NOMO-1 treated with DMSO at 0.1 percent for 48 hours (cell line): ENCODE measurements around the gene ABCB9.

Experiments
- DNase-seq: peaks from one replicate; lab custom pipeline; 2025; ENCODE audit not compliant: unreplicated experiment; lab: John Stamatoyannopoulos, UW

ABCB9 gene

DNA sequence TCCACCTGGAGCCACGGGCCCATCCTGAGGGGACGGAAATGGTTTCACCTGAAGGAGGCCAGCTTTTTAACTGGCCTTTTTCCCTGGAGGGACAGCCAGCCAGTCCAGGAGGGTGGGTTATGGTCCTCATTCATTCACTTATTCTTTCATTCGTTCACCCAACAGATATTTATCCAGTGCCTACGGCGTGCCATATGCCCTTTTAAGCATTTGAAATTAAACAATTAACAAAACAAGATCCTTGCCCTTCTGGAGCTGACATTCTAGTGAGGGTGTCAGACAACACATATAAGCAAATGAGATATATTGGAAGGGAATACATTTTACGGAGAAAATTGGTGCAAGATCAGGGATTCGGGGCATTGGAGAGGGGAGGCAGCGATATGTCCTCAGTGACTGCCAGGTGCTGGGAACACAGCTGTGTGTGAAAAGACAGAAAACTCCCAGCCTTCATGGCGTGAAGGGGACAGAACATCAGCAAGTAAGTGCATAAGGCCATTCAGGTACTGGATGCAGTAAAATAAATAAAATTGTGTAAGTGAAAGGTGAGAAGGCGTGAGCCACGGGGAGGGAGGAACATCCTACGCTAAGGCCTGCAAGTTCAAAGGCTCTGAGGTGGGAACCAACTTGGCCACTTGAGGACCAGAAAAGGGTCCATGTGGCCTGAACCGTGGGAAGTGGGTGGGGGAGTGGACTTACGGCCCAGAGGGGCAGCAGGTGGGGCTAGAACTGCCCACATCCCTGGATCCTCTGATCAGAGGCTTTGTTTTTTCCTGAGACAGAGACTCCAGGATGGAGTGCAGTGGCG is 684 bp upstream of the ABCB9 start:
- no peak for DNase-seq

DNA sequence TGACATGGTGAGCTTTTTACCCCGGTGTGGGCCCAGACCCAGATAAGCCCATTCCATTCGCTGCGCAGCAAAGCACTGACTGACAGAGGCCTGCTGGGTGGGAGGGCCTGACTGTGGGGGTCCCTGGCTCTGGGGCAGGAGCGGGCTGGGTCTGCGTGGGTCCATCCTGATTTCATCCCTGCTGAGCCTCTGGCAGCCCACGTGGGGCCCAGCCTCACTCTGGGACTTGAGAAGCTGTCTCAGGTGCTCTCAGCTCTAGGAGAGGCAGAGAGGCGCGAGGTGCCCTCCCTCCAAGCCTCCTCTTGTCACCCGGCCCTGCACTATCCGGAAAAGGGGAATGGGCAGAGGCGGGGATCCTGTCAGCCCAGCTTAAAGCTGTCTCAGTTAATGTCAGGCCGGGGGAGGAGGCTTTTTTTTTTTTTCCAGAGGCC is 927 bp downstream of the ABCB9 start:
- no peak for DNase-seq

DNA sequence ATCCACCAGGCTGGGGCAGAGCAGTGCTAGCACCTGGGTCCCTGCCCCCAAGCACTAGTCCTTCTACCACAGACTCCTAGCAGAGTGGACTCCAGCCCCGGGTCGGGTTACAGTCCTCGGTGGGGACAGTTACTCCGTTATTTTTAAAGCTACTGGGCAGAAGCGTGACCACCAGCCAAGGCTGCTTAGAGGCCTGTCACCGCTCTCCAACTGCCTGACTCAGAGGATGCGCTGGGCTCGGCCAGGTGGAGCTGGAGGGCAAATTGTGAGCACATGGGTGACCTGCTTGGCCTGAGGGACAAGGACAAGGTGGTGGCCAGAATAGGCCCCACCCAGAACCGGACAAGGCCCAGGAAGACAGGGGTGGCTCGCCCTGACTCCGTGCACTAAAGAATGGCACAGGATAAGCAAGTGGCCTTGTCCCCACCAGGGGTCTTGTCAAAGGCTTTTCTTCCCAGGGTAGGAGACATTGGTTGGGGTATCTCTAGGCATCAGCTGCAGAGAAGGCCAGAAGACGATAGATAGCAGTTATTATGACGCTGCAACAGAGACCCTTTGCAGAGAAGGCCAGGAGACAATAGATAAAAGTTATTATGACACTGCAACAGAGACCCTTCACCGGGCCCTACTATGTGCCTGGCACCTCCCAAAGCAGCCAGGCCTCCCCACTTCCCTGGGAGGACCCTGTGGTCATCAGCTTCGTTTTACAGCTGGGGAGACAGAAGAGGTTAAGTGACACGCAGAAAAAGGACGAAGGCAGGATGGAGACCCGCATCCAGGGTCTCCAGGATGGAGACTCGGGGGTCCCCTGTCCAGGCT is 1.6 kb downstream of the ABCB9 start:
- DNase-seq: no peak

DNA sequence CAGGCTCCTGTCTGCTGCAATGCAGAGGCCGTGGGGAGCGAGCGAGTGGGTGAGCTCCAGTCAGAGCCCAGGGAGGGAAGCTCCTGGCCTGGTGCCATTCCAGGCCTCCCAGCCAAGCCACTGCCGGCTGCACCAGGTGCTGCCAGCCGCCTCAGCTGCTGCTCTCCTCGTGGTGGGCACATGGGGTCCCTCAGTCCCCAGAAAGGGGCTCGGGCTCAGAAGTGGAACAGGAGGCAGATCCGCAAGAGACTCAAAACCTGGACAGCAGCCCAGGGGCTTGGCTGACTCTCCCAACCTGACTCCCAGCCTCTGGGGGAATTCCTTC is 2.4 kb downstream of the ABCB9 start:
- DNase-seq: no peak

DNA sequence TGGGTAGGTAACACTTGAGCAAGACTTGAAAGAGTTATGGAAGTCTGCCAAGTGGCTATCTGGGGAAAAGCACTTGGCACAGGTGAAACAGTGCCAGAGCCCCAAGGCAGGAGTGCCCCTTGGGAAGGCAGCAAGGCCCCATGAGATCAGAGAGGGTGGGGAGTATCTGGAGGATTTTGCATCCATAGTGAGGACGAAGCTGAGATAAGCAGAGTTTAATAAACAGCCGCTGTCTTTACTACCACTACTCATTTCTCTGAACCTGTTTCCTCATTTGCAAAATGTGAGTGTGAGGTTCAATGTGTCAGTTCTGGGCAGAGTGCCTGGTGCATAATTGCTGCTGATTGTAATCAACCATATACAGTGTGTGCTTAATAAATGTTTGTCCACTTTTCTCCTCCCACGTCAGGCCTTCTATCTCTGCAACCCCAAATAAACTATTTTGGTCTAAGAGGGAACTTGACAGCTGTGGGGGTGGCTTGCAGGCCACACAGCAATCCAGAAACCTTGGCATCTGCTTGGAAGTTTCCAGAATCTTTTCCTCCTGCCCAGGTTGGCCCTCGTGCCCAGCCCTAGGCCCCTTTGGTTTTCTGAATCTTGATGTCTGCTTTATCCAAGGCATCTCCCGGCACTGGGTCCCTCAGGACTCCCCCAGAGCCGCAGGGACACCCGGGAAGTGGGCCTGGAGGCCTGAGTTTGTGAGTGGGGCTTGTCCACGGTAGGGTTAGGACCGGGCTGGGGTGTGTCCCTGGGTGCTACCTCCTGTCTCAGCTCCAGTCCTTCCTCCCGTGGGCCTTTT is 4.5 kb downstream of the ABCB9 start:
- DNase-seq: no peak

DNA sequence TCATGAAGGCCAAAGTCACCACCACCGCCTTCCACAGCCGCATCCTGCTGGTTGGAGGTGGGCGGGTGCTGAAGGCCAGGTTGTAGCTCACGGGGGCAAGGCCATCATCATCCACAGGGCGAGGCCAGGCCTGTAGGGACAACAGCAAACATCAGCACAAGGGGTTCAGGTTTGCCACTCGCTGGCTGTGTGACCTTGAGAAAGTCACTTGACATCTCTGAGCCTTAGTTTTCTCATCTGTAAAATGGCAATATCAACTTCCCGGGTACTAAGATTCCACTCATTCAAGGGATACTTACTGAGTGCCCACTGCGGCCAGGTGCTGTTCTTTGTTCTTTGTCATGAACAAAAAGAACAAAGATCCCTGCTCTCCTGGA is 6.1 kb downstream of the ABCB9 start:
- no peak for DNase-seq

DNA sequence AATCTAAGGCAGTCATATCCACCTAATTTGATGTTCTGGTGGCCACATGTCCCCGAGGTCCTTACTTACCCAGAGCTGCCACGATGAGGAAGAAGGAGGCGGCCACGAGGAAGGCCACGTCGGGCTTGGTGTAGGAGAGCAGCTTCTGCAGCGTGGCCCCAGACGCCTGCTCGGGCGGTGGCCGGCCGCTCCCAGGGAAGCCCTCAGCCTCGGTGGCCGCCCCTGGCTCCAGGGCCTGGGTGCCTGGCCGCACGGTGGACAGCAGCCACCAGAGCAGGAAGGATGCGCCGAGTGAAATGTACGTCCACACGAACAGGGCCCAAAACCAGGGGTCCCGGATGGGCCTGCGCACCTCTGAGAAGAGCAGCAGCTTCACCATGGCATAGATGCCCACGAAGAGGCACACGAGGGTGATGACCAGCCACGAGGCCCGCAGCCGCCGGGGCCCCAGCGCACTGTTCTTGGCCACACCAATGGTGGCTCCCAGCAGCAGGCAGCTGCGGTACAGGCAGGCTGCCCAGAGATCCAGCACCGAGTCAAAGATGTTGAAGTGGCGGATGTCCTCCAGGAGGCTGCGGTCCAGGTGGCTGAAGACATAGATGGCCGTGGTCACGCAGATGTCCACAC is 6.6 kb downstream of the ABCB9 start:
- no peak for DNase-seq

DNA sequence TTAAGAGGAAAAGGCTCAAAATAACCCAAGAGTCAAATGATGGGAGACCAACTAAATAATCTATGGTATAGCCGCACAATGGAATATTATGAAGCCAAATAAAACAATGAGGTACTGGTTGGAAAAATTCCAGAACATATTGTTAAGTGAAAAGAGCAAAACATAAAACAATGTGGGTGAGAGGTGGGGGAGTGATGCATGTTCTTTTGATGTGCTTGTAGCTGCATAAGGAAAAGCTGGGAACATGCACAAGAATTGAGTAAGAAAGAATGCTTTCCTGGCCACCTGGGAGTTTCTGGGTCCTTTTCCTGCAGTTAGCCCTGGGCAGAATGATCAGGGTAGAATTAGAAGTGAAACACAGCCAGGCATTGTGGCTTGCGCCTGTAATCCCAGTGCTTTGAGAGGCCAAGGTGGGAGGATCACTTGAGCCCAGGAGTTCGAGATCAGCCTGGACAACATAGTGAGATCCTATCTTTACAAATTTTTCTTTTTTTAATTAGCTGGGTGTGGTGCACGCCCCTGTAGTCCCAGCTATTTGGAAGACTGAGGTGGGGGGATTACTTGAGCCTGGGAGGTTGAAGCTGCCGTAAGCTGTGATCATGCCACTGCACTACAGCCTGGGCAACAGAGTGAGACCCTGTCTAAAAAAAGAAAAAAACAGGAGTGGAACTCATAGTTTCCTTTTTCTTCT is 7.9 kb downstream of the ABCB9 start:
- no peak for DNase-seq

DNA sequence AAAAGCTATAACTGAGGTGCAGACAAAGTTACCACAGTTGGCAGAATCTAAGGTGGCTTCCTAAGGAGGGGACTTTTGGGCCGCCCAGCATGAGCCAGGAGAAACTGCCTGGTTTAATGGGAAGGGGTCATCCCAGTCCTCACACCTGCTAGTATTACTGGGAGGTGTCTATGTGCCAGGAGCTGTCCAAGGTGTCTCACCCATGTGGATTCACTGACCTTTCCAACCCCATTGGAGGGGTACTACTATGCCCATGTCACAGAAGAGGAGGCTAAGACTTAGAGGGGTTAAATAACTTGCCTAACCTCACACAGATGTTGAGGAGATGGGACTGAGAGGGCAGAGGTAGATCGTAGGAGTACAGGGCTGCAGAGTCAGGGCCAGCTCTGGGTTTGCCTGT is 10.2 kb downstream of the ABCB9 start:
- no peak for DNase-seq

DNA sequence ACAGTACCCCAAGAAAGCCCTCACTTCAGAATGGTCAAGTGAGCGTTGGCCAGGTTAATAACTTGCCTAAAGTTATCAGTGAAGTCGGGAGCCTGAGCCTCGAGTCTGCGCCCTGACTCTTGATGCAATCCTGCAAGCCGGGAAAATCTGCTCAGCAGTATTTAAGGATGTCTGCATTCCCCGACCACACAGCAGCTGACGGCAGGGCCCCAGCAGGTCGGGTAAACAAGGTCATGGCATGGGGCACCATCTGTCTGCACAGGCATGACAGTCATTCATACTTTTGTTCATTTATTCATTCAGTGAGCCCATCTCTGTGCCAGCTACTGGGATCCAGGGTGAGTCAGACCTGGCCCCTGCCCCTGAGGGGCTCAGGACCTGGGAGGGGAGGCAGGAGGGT is 11.1 kb downstream of the ABCB9 start:
- DNase-seq: no peak

DNA sequence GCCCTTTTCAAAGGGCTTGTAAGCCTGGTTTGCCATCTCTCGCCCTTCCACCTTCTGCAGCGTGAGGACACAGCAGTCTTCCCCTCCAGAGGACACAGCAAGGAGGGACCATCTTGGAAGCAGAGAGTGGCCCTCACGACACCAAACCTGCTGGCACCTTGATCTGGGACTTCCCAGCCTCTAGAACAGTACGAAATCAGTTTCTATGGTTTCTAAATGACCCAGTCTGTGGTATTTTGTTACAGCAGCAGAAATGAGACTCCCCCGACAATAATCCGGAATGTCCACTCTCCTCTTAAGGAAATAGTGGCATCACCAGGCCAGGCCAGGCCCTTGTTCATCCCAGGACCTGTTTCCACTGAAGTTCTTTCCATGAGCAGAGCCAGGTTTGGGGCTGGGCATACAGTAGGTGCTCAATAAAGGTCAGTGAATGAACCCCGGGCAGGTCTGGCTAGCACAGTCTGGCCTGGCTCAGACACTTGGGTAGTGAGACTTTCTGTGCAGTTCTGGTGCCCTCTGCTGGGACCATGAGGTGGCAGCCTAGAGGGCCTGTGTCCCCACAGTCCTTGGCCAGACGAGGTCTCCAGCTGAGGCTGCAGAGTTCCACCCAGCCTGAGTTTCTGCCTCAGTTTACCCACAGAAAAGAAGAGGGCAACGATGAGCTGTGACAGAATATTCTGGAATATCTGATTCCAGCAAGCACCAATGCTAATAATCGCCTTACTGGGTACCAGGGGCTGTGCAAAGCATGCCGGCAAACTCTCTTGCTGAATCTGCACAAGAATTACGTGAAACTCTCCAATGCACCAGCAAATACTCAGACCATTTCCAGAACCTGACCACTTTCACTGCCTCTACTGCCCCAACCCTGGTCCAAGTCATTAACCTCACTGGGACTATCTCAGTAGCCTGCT is 14.0 kb downstream of the ABCB9 start:
- peak; percentile 63 for DNase-seq

DNA sequence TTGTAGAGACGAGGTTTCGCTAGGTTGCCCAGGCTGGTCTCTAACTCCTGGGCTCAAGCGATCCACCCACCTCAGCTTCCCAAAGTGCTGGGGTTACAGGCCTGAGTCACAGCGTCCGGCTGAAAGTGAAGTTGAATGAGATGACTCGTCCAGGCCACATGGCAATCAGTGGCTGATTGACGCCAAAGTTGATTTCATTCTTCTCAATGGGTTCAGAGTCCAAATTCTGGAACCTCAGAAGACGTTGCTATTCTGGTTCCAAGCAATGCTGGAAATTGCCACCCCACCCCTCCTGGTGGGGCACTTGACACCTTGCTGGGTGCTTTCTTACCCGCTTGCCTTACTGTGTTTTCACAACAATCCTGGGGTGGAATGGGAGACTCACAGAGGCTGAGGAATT is 14.9 kb downstream of the ABCB9 start:
- no peak for DNase-seq

DNA sequence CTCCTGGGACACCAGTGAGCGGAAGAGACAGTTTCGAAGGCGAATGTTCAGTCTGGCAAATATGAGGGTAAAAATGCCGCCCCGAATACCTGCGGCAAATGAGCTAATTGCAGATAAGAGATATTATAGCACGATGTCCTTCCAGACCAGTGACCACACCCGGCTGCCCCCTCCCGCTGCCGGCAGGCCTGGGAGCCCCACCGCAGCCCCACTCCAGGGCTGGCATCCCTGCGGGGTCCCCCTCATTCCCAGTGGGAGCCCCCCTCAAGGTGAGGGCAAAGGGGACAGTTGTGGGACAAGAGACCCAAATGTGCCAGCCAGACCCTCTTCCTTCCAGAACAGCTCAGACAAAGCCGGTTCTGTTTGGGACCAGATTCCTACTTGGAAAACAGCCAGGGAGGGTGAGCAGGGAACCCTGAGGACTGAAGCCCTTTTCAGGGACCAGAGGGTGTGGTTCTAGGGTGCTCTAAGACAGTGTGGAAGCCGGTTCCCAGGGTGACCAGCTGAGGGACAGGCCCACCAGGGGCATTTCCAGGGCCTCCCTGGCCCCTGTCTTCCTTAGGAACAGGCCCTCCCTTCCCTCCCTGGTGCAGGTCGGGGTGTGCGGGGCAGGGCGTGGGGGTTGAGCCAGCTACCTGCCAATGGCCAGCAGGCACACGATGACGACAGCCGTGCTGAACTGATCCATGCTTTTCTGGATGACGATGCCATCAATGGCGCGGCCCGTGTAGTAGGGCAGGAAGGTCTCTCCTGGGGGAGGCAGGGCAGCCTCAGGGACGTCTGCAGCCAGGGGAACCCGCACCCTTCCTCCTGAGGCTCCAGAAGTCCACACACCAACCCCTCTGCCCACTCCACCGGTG is 16.2 kb downstream of the ABCB9 start:
- DNase-seq: no peak

DNA sequence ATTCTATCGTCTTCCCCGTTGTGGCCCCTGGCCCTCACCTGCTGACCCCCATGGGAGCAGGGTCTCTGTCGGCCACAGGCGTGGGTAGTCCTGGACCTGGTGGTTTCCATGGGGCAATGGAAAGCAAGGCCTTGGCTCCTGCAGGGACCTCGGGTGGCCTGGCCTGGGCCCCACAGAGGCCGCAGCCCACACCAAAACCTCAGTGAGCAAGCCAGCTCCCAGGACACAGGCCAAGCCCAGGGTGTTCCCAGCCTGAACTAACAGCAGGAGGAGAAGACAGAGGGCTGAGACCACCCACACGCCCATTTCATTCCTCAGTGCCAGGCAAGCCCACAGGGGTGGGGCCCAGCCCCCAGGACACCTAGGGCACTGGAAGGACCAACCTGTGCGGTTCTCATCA is 16.9 kb downstream of the ABCB9 start:
- no peak for DNase-seq

DNA sequence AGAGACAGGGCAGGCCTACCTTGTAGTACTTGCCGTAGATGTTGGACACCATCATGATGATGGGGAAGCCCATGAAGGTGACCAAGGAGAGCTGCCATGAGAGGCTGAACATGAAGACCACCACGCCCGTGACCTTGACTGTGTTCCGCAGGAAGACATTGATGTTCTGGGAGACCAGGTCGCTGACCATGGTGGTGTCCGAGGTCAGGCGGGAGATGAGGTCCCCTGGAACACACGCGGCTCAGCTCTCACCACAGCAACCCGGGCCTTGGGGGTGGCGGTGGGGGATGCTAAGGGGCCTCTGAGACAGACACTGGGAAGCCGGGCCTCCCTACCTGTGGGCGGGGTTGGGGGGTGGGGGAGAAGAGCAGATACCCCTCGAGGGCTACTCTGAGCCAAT is 17.7 kb downstream of the ABCB9 start:
- DNase-seq: no peak

DNA sequence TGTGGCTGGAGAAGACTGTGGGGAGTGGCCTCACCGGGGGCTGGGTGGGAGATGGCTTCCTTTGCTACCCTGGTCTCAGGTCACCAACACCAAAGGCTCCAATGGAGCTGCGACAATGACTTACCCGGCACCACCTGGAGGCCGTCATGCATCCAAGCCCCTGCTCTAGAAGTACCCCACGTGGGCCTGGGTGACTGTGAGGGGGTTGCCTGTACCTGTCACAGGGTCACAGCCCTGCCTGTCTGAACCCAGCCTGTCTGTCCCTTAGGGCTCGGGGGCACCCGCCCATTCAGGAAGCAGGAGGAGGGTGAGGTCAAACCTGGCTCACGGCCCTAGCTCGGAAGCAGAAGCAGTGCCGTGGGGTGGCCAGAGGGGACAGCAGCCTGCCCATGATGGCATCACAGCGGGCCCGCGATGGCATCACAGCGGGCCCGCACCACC is 18.9 kb downstream of the ABCB9 start:
- DNase-seq: no peak

DNA sequence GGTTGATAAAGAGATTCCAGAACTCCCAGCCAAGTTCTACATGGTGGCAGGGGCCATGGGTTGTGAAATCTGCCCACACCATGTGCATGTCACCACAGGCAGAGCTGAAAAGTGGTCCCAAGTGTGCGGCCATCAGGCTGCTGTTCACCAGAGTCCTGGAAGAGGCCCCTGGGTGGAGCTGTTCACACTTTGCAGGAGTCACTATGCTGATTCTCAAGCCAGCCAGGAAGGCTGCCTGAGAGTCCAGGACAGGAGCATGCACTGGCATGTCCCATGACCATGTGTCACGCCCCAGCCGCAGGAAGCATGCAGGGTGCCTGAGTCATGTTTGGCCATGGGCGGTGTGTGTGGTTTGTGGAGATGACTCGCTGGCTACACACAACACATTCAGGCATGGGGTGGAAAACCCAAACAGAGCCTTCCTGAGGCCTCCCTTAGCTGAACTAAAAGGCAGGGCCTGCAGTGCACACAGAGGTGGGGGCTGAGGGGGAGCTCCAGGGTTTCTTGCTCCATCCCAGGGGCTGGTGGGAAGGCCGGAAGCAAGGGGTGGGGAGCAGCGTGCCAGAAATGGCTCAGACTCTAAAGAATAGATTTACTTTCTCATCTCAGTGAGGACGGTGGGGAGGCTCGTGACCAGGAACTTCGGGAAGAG is 19.4 kb downstream of the ABCB9 start:
- peak; percentile 83 for DNase-seq
